ENCODE results near the gene EXD3.
A peak's percentile ranks its signal among the peaks of the same experiment; 100 is the strongest.

Gene EXD3

GRCh38 chr9:137294681-137295237 is 128.2 kb downstream of the EXD3 start:
- DNase-seq (ENCODE audit: low read depth in 3 of 3), result no peak

DNA sequence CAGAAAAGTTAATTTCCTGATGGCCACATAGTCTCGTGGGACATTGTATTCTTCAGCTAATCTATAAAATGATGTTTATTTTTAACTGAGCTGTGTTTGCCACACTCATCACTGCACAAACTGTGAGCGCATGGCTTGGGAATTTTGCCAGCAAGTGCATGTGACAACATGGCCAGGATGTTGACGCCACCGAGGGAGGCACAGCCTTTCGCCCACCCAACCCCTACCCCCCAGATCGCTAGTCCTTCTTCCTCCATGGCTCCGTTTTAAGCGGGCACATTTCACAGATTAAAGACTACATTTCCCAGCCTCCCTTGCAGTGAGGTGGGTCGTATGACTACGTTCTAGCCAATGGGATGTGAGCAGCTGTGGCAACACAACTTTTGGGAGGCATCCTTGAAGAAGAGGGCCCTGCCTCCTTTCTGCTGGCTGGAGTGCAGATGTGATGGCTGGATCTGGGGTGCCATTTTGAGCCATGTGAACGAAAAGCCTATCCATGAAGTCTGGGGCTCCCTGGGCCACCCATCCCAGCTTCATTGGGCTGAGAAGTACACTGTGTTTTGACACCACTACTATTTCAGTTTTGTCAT is 128.8 kb downstream of the EXD3 start:
- peak in 1 of 3 donors; percentile 30 for DNase-seq (ENCODE audit: low read depth in 3 of 3)

GRCh38 chr9:137293482-137294090 is 129.4 kb downstream of the EXD3 start:
- DNase-seq (ENCODE audit: low read depth in 3 of 3), result no peak

GRCh38 chr9:137293094-137293481 is 129.9 kb downstream of the EXD3 start:
- no peak for DNase-seq (ENCODE audit: low read depth in 3 of 3)

DNA sequence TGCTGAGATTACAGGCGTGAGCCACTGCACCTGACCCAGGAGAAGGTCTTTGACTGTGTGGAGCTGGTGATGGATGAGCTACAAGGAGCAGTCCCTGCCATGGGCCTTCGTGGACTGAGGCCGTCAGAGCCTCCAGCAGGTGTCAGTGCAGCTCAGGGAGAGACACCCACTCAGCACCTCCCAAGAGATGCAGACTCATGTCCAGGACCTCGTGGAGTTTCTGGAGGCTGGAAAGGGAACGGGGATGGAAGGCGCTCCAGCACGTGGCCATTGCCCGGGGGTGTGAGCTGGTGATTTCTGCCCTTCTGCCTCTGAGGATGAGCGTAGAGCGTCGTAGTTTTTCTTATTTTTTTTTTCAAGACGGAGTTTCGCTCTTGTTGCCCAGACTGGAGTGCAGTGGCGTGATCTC is 136.0 kb downstream of the EXD3 start:
- DNase-seq (ENCODE audit: low read depth in 3 of 3), result no peak

GRCh38 chr9:137281345-137282116 is 141.4 kb downstream of the EXD3 start:
- DNase-seq (ENCODE audit: low read depth in 3 of 3), result no peak

DNA sequence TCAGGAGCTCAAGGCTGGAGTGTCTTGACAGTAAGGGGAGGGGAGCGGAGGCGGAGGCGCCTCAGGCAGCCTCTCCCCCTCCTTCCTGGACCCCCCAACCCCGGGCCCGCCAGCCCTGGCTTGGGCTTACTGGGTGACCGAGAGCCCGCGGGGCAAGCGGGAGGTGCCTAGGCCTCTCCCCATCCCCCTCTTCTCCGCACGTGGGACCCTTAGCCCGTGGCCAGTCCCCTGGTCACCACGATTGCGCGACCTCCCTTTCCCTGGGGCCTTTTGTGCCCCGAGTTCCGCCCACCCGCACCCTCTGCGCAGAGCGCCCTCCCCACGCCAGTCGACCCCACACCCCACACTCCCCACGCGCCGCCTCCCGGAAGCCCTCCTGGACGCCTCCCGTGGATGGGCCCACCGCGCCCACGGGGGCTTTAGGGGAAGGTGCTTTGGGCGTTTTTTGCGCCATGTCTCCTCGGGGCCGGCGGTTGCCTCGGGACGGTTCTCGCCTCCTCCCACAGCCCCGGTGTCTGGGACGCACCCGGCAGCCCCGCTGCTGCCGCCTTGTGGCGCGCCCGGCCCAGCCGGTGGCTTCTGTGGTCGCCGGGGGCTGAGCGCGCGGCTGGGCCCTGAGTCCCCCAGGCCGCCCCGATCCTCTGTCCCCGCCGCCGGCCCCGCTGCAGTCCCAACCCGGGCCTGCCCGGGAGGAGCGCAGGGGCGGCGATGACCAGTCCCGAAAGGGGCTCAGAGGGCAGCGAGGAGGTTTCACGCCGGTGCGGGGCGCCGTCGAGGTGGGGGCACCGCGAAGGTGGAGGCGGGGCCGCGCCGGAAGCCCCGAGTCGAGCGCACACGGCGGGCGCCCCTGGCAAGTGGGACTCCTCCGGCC is 142.3 kb downstream of the EXD3 start:
- no peak for DNase-seq (ENCODE audit: low read depth in 3 of 3)

- no peak for DNase-seq (ENCODE audit: low read depth in 3 of 3)
Observed at GRCh38 chr9:137279741-137280473, 143.1 kb downstream of the EXD3 start.

- no peak for DNase-seq (ENCODE audit: low read depth in 3 of 3)
Observed at GRCh38 chr9:137278721-137279711, 143.9 kb downstream of the EXD3 start.

DNA sequence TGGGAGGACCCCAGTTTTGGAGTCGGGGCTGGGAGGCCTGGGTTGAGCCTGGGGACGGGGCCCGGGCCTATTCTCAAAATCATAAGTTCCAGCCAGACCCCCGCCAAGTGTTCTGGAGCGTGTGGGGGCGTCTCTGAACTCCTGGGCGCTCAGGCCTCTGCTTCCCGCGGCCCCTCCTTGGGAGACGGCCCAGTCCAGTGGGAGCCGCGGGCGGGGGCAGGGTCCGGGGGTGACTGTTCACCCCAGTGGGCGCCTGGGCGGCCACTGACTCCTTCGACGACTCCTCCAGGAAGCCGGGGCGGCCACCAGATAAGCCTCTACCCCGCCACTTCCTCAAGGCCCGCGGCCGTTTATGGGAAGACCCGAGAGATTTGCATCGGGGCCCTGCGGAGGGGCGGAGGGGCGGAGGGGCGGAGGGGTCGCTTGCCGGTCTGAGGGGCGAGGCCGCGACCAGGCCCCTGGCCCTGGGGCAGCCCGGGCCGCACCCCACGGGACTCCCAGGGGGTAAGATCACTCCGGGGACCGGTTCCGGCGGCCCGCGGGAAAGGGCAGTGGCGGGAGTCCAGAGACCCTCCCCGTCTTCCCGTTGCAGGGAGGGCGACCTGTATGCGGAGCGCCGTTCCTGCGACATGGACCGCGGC is 144.8 kb downstream of the EXD3 start:
- DNase-seq (ENCODE audit: low read depth in 3 of 3), result no peak

DNA sequence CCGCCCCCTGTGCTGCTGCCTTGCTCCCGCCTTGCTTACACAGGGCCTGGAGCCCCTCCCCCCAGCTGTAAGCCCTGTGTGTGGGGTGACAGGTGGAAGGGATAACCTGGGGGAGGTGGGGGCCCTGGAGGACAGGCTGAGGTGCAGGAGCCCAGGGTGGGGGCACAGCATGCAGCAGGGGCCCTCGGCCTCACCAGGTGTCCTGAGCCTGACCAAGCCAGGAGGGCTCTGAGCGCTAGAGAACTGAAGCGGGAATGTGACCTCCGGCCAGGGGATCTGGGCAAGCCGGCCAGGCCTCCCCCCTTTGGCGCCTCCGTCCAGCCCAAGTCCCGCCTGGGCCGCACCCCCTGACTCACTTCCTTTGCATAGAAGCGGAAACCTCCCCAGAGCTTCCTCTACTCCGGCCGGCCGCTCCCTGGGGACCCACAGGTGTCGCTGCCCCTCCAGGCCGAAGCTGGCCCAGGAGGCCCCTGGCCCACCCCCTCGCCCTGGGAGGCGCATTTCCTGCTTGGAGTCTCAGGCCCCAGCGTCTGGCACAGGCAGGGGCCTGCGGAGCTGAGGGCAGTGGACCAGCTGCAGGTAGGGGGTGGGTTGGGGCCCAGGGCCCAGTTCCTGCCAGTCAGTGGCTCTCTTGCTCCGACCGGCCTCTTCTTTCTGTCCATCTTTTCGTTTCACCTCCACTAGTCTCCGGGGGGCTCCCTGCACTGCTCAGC is 145.5 kb downstream of the EXD3 start, which contains the start of gene TOR4A:
TOR4A (plus strand) TSS at position 398 of the 713 bp plus-strand sequence. CDS start 964 bp downstream, outside the sequence.
- DNase-seq (ENCODE audit: low read depth in 3 of 3), result no peak

DNA sequence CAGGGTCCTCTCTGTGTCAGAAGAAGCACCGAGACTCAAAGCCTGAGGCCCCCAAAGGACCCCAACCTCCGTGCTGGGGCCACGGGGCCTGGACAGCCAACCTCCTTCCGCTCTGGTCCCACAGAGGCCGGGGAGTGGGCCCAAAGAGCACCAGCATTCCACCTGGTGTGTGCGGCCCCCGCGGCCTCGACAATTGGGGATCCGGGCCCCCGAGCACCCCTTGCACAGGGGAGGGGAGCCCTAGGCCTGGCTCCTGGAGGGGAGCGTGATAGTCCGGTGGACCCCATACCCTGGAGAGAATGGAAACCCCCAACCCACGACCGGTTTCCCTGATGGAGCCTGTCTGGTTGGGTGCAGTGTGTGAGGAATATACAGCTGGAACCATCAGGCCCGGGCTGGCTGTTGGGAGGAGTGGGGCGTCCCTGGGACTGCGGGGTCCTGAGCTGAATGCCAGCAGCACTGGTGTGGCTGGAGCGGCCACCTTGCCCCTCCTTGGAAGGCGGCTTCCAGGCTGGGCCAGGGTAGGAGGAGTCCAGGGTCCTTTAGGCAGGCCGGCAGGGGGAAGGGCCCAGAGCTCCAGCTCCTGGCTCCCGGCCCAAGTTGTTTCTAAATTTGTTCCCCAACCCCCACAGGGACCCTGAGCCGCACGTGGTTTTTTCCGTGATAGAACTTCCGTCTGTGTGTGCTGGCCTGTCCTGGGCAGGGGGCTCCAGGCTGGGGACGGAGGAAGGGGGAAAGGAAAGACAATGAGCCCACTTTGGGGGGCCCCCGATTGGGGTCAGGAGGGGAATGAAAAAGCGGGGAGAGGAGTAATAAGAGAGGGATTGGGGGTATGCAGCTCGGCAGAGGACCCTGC is 146.3 kb downstream of the EXD3 start:
- no peak for DNase-seq (ENCODE audit: low read depth in 3 of 3)

GRCh38 chr9:137275588-137276472 is 147.1 kb downstream of the EXD3 start:
- no peak for DNase-seq (ENCODE audit: low read depth in 3 of 3)

DNA sequence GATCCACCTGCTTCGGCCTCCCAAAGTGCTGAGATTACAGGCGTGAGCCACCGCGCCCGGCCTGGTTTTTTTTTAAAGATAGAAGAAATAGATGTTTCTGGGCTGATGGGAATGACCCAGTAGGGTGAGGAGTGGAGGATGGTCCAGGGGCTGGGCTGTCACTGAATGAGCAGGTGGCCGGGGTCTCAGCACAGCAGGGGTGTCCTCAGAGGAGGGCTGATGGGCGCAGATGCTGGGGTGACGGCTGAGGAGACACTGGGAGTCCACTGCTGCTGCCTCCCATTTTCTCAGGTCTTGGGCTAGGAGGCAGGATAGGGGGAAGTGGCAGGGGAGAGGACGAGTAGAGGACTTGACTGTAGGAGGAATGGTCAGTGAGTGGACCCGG is 147.8 kb downstream of the EXD3 start:
- no peak for DNase-seq (ENCODE audit: low read depth in 3 of 3)

GRCh38 chr9:137273611-137274320 is 149.2 kb downstream of the EXD3 start:
- DNase-seq (ENCODE audit: low read depth in 3 of 3), result no peak

- no peak for DNase-seq (ENCODE audit: low read depth in 3 of 3)
Observed at GRCh38 chr9:137273095-137273490, 149.9 kb downstream of the EXD3 start.
